ENCODE measurements around the gene SUPT5H.
A peak's percentile ranks its signal among the peaks of the same experiment; 100 is the strongest.

The SUPT5H gene

GRCh38 chr19:39405261-39405957, 40.0 kb upstream of the SUPT5H start:
- peaks cover 66% of the 10 kb centered on the region for H3K4me1 Mint-ChIP-seq

DNA sequence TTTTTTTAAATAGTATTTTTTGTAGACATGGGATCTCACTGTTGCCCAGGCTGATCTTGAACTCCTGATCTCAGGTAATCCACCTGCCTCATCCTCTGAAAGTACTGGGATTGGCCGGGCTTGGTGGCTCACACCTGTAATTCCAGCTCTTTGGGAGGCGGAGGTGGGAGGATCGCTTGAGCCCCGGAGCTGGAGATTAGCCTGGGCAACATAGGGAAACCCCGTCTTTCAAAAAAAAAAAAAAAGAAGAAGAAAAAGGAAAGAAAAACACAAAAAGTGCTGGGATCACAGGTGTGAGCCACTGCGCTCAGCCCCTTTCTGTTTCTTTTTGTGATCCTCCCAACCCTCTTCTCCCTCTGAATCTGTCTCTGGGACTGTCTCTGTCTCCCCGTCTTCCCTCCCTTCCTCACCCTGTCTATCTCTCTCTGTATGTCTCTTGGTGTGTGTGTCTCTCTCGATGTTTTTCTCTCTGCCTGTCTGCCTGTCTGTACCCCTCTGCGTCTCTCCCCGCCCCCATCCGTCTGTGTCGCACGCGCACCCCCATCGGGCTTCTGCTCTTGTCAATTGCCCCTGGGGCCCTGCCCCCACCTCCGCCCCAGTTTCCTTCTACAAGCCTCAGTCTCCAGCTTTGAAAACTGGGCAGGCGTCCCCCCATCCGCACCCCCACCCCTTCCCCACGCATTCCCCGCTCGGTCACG, 39.3 kb upstream of the SUPT5H start:
- Mint-ChIP-seq H3K27ac (ENCODE audit: low read depth) (peak overlapping the region; percentile 100), H3K27me3 (no peaks in the 10 kb centered on the region), H3K9me3 (no peaks in the 10 kb centered on the region), H3K4me1 (peaks cover 69% of the 10 kb centered on the region), H3K4me3 (peak overlapping the region; percentile 80), H3K36me3 (ENCODE audit: insufficient read depth) (peaks cover 86% of the 10 kb centered on the region)
- peak; percentile 2 for ATAC-seq (replicated peaks; ENCODE audit: extremely low read depth, poor library complexity, severe bottlenecking)
- DNase-seq (ENCODE audit: low spot score in 2 of 2) = peak; percentile 76 to 86

More at GRCh38 chr19:39405261-39405957, 40.0 kb upstream of the SUPT5H start:
- H3K9me3 Mint-ChIP-seq = no peaks in the 10 kb centered on the region
- H3K36me3 Mint-ChIP-seq (ENCODE audit: insufficient read depth) = peaks cover 79% of the 10 kb centered on the region
- peak overlapping the region; percentile 80 for H3K4me3 Mint-ChIP-seq
- no peak for ATAC-seq (replicated peaks; ENCODE audit: extremely low read depth, poor library complexity, severe bottlenecking)
- no peaks in the 10 kb centered on the region for H3K27me3 Mint-ChIP-seq
- H3K27ac Mint-ChIP-seq (ENCODE audit: low read depth) = peak overlapping the region; percentile 100
- DNase-seq (ENCODE audit: low spot score in 2 of 2) = no peak

- peak within 1 kb of the TSS; percentile 100 for H3K27ac Mint-ChIP-seq (ENCODE audit: low read depth)
- peak within 1 kb of the TSS; percentile 80 for H3K4me3 Mint-ChIP-seq
- peaks cover 69% of the 10 kb centered on the region for H3K4me1 Mint-ChIP-seq
- no peaks in the 10 kb centered on the region for H3K27me3 Mint-ChIP-seq
- DNase-seq (ENCODE audit: low spot score in 2 of 2) (peak; percentile 83 to 86), ATAC-seq (replicated peaks; ENCODE audit: extremely low read depth, poor library complexity, severe bottlenecking) (peak; percentile 11)
- peaks cover 86% of the 10 kb centered on the region for H3K36me3 Mint-ChIP-seq (ENCODE audit: insufficient read depth)
- H3K9me3 Mint-ChIP-seq = peaks cover under 1% of the 10 kb centered on the region
Measured at GRCh38 chr19:39406656-39407409, 38.5 kb upstream of the SUPT5H start, which contains the start of gene ZFP36. TSS of gene ZFP36 (plus strand) at chr19:39406847. CDS start at chr19:39406905, 58 bp downstream.

DNA sequence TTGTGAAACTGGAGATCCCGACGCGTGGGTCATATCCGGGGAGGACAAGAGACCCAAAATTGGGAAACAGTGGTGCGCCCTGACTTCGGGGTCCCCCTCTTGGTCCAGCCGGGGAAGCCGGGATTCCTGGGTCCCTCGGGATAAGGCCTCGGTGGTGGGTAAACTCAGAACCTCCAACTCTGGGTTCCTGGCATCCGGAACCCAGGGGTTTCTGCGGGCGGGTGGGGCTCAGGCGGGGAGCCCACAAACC, 38.0 kb upstream of the SUPT5H start:
- no peak for DNase-seq (ENCODE audit: low spot score in 2 of 2)
- Mint-ChIP-seq H3K9me3 (peaks cover 5% of the 10 kb centered on the region), H3K4me1 (peaks cover 69% of the 10 kb centered on the region), H3K4me3 (peak overlapping the region; percentile 80), H3K27me3 (no peaks in the 10 kb centered on the region), H3K27ac (ENCODE audit: low read depth) (peak overlapping the region; percentile 100), H3K36me3 (ENCODE audit: insufficient read depth) (peaks cover 86% of the 10 kb centered on the region)
- no peak for ATAC-seq (replicated peaks; ENCODE audit: extremely low read depth, poor library complexity, severe bottlenecking)

- Mint-ChIP-seq H3K27ac (ENCODE audit: low read depth) (peak overlapping the region; percentile 100), H3K9me3 (peaks cover 5% of the 10 kb centered on the region), H3K4me3 (peak overlapping the region; percentile 80), H3K4me1 (peaks cover 64% of the 10 kb centered on the region), H3K27me3 (no peaks in the 10 kb centered on the region), H3K36me3 (ENCODE audit: insufficient read depth) (peaks cover 86% of the 10 kb centered on the region)
- DNase-seq (ENCODE audit: low spot score in 2 of 2) (peak; percentile 48 to 68), ATAC-seq (replicated peaks; ENCODE audit: extremely low read depth, poor library complexity, severe bottlenecking) (peak; percentile 2)
Measured at GRCh38 chr19:39407660-39408391, 37.6 kb upstream of the SUPT5H start.

DNA sequence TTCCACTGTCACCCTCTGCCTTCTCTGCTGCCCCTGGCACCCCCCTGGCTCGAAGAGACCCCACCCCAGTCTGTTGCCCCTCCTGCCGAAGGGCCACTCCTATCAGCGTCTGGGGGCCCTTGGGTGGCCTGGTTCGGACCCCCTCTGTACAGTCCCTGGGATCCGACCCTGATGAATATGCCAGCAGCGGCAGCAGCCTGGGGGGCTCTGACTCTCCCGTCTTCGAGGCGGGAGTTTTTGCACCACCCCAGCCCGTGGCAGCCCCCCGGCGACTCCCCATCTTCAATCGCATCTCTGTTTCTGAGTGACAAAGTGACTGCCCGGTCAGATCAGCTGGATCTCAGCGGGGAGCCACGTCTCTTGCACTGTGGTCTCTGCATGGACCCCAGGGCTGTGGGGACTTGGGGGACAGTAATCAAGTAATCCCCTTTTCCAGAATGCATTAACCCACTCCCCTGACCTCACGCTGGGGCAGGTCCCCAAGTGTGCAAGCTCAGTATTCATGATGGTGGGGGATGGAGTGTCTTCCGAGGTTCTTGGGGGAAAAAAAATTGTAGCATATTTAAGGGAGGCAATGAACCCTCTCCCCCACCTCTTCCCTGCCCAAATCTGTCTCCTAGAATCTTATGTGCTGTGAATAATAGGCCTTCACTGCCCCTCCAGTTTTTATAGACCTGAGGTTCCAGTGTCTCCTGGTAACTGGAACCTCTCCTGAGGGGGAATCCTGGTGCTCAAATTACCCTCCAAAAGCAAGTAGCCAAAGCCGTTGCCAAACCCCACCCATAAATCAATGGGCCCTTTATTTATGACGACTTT, 36.8 kb upstream of the SUPT5H start:
- Mint-ChIP-seq H3K9me3 (peaks cover 5% of the 10 kb centered on the region), H3K27ac (ENCODE audit: low read depth) (peak overlapping the region; percentile 100)

DNA sequence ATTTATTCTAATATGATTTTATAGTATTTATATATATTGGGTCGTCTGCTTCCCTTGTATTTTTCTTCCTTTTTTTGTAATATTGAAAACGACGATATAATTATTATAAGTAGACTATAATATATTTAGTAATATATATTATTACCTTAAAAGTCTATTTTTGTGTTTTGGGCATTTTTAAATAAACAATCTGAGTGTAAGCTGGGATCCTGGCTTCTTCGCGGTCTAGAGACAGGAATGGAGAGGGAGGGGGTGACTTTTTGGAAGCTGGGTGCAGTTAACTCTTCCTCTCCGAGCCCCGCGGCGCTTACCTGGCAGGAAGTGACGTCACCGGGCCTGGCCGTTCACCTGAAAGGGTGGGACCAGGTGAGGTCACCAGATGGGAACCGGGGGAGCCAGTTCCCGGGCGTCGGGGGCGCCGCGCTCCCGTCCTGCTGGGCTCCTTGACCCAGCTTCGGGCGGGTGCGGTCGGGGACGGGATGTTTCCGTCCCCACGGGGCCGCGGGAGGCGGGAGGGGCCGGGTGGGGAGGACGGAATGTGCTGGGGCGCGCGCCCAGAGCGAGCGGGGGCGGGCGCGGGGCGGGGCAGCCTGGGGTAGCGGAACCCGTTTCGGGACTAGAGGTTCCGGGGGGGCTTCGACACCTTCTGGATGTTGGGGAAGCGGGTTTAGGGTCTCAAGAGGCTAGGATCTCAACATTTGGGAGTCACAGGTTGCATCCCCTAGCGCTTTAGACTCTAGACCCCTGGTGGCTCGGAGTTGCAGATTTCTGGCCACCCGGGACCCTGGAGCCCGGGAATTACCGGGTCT, 36.0 kb upstream of the SUPT5H start:
- ATAC-seq (replicated peaks; ENCODE audit: extremely low read depth, poor library complexity, severe bottlenecking) = peak; percentile 1
- Mint-ChIP-seq H3K4me1 (peaks cover 66% of the 10 kb centered on the region), H3K27me3 (no peaks in the 10 kb centered on the region)

More for the DNA sequence above, 36.8 kb upstream of the SUPT5H start:
- H3K36me3 Mint-ChIP-seq (ENCODE audit: insufficient read depth) = peaks cover 85% of the 10 kb centered on the region
- H3K27me3 Mint-ChIP-seq = no peaks in the 10 kb centered on the region
- DNase-seq (ENCODE audit: low spot score in 2 of 2) (peak; percentile 36 to 46), ATAC-seq (replicated peaks; ENCODE audit: extremely low read depth, poor library complexity, severe bottlenecking) (no peak)
- peaks cover 64% of the 10 kb centered on the region for H3K4me1 Mint-ChIP-seq
- peak overlapping the region; percentile 80 for H3K4me3 Mint-ChIP-seq

GRCh38 chr19:39410017-39410830, 35.2 kb upstream of the SUPT5H start:
- peaks cover 80% of the 10 kb centered on the region for H3K36me3 Mint-ChIP-seq (ENCODE audit: insufficient read depth)
- peaks cover 5% of the 10 kb centered on the region for H3K9me3 Mint-ChIP-seq
- H3K4me3 Mint-ChIP-seq = peak overlapping the region; percentile 80
- peak overlapping the region; percentile 100 for H3K27ac Mint-ChIP-seq (ENCODE audit: low read depth)
- H3K27me3 Mint-ChIP-seq = no peaks in the 10 kb centered on the region
- peaks cover 68% of the 10 kb centered on the region for H3K4me1 Mint-ChIP-seq
- peak; percentile 12 for ATAC-seq (replicated peaks; ENCODE audit: extremely low read depth, poor library complexity, severe bottlenecking)
- DNase-seq (ENCODE audit: low spot score in 2 of 2) = peak; percentile 69

More for the DNA sequence above, 36.0 kb upstream of the SUPT5H start:
- peak; percentile 76 to 78 for DNase-seq (ENCODE audit: low spot score in 2 of 2)
- Mint-ChIP-seq H3K36me3 (ENCODE audit: insufficient read depth) (peaks cover 81% of the 10 kb centered on the region), H3K9me3 (peaks cover 5% of the 10 kb centered on the region), H3K4me3 (peak overlapping the region; percentile 80), H3K27ac (ENCODE audit: low read depth) (peak overlapping the region; percentile 100)

DNA sequence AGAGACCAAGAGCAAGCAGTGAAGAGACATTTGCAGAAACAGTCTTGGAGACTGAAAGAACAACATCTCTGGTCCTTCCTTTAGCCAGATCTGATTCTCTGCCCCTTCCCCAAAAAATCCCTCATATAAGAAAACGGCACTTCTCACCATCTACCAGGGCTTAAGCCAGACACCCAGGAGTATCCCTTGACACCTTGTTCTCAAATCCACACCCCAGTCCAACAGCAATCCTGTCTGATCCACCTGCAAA, 34.6 kb upstream of the SUPT5H start:
- Mint-ChIP-seq H3K4me1 (peaks cover 64% of the 10 kb centered on the region), H3K4me3 (peak overlapping the region; percentile 80), H3K27me3 (no peaks in the 10 kb centered on the region), H3K9me3 (peaks cover 5% of the 10 kb centered on the region), H3K27ac (ENCODE audit: low read depth) (peak overlapping the region; percentile 100), H3K36me3 (ENCODE audit: insufficient read depth) (peaks cover 79% of the 10 kb centered on the region)
- no peak for DNase-seq (ENCODE audit: low spot score in 2 of 2)
- ATAC-seq (replicated peaks; ENCODE audit: extremely low read depth, poor library complexity, severe bottlenecking) = no peak

- peak overlapping the region; percentile 80 for H3K4me3 Mint-ChIP-seq
- H3K36me3 Mint-ChIP-seq (ENCODE audit: insufficient read depth) = peaks cover 75% of the 10 kb centered on the region
- H3K4me1 Mint-ChIP-seq = peaks cover 60% of the 10 kb centered on the region
- H3K9me3 Mint-ChIP-seq = peaks cover 5% of the 10 kb centered on the region
- no peaks in the 10 kb centered on the region for H3K27me3 Mint-ChIP-seq
- peak; percentile 22 to 33 for DNase-seq (ENCODE audit: low spot score in 2 of 2)
- ATAC-seq (replicated peaks; ENCODE audit: extremely low read depth, poor library complexity, severe bottlenecking) = no peak
- H3K27ac Mint-ChIP-seq (ENCODE audit: low read depth) = peak overlapping the region; percentile 100
Measured at GRCh38 chr19:39411081-39411831, 34.1 kb upstream of the SUPT5H start.
